GM13976 (cell line): ENCODE measurements around the gene HOXB7.
A peak's percentile ranks its signal among the peaks of the same experiment; 100 is the strongest.

ENCODE experiments used
- DNase-seq: peaks from one replicate; pipeline ENCODE4 v3.0.0; 2012; ENCODE audit warnings: low spot score
- in situ Hi-C: fragments of 300-500 bp; cut with MboI; formaldehyde crosslinking; loops from one replicate; pipeline ENCODE4 v1.12.0; 2022; ENCODE audit warnings: low sequenced_read_pairs, mixed read lengths, inconsistent platforms; ENCODE audit not compliant: unreplicated experiment
- TF ChIP-seq, protein P1 (sequence below): IDR thresholded peaks from 2 replicates; pipeline ENCODE4 v1.5.1; 2012; ENCODE audit warnings: borderline replicate concordance, mild to moderate bottlenecking; ENCODE audit not compliant: insufficient read depth; ENCODE audit errors: extremely low read depth, missing control alignments, control extremely low read depth

The HOXB7 gene

DNA sequence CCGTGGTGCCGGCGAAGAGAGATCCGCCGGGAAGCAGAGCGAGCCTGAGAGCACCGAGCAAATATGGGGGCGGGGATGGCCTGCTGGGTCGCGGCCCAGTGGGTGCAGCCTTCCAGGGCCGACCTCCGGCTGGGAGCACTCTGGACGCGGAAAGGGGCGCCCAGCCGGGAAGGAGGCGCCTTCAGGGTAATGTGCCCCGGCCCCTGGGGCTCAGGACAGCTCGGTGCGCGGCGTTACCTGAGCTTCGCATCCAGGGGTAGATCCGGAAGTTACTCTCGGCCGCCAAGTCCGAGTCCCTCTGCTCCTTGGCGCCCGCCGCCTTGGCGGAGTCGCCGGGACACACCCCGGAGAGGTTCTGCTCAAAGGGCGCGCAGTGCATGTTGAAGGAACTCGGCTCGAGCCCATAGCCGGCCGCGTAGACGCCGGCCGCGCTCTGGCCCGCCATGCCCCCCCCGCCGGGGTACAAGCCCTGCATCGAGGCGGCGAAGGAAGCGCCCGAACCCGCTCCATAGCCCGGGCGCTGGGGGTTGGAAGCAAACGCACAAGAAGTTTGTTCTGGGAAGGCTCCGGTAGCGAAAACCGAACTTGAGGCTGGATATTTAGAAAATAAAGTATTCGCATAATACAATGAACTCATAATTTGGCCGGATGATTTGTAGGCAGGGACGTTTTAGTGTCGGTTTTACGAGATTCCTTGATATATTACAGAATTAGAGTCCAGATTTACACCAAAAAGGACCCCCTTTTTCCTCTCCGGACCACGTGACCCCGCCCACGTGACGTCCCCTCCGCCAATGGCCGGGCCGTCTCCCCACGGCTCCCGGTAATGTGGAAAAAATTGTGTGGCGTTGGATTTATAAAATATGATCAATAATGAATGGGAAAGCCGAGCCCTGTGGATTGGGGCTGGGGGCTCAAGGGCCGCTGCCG, at the start of gene HOXB7:
Gene HOXB7, minus strand, starts transcription at position 736 of the 930 bp plus-strand sequence. Its CDS starts 99 bp downstream, at position 637.
- TF ChIP-seq, protein P1, sequence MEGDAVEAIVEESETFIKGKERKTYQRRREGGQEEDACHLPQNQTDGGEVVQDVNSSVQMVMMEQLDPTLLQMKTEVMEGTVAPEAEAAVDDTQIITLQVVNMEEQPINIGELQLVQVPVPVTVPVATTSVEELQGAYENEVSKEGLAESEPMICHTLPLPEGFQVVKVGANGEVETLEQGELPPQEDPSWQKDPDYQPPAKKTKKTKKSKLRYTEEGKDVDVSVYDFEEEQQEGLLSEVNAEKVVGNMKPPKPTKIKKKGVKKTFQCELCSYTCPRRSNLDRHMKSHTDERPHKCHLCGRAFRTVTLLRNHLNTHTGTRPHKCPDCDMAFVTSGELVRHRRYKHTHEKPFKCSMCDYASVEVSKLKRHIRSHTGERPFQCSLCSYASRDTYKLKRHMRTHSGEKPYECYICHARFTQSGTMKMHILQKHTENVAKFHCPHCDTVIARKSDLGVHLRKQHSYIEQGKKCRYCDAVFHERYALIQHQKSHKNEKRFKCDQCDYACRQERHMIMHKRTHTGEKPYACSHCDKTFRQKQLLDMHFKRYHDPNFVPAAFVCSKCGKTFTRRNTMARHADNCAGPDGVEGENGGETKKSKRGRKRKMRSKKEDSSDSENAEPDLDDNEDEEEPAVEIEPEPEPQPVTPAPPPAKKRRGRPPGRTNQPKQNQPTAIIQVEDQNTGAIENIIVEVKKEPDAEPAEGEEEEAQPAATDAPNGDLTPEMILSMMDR, result no peak
- DNase-seq, result peak; percentile 84
- in situ Hi-C loops, result no loop called here

DNA sequence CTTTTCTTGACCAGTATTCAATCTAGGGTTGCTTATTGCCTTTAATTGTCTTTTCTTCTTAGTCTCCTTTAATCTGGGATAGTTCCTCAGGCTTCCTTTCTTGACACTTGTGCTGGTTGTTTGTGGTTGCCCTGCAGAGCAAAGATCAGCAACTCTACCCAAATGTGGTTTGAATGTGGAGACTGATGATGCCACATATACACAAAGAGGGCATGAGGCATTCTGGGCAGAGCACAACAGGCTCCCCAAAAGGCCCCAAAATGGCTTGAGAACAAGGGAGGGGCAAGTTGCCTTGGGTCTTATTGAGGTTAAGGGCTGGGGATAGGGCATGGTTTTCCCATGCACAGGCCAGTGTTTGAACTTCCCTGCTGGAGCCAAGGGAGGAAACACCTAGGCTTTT, 45.1 kb upstream of the HOXB7 start:
- no peak for DNase-seq
- in situ Hi-C loops, result no loop called here
- TF ChIP-seq, protein P1, result no peak

DNA sequence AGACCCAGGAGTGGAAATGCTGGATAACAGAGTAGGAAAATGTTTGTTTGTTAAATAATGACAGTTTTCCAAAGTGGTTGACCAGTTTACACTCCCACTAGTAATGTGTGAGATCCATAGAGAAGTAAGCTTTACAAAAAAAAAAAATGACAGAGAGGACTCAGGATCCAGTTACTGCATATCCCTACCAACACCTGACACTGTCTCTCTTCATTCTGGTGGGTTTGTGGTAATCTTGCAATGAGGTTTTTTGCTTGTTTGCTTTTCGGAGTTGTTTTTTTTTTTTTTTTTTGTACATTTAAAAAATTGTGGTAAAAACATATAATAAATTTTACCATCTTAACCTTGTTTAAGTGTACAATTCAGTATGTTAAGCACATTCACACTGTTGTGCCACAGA, 38.9 kb upstream of the HOXB7 start:
- TF ChIP-seq, protein P1, result no peak
- in situ Hi-C loops, result no loop called here
- DNase-seq, result no peak

DNA sequence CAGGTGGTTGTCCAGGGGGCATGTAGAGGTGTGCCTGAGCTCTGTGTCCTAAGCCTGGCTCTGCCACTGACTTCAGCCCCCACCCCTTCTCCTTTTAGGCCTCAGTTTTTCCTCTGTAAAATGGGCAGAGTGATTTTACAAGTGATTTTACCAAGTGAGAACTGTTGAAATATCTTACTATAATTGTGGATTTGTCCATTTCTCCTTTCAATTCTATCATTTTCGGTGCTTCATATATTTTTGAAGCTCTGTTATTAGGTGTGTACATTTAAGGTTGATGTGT, 37.1 kb upstream of the HOXB7 start:
- in situ Hi-C loops, result no loop called here
- DNase-seq, result no peak
- TF ChIP-seq, protein P1, result no peak

DNA sequence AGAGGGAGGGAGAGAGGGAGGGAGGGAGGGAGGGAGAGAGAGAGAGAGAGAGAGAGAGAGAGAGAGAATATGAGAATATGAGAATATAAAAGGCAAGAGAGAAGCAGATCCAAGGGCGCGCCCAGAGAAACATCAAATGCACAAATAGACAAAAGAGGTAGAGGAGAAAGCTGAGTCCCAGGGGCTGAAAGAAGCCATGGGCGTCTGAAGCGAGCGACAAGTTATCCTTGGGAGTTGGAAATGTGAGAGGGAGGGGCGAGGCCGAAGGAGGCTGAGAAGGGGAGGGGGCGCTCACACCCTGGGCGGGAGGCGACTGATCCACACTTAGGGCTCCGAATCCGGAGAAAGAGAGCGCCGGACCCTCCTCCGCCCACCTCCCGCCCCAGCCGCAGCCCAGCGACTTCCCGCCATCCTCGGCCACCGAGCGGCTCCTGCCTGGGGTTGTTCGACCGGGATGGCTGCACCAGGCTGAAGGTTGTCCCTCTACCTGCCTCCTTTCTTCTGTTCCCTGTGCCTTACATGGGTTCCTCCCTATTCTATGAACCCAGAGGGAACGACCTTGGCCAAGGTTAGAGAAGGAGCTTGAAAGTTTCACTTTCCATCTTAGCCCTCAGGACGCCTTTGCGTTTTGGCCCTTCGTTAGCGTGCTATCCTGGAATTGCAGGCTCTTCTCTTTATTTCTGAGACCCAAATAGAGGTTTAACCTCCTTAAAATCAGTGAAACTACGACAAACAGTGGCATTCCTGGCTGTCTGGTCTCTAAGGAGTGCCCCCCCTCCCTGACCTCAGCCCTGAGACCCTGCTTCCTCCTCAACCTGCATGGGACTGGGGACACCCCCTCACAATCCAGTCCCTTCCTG, 36.5 kb upstream of the HOXB7 start:
- in situ Hi-C loops, result no loop called here
- no peak for DNase-seq
- TF ChIP-seq, protein P1, result no peak

DNA sequence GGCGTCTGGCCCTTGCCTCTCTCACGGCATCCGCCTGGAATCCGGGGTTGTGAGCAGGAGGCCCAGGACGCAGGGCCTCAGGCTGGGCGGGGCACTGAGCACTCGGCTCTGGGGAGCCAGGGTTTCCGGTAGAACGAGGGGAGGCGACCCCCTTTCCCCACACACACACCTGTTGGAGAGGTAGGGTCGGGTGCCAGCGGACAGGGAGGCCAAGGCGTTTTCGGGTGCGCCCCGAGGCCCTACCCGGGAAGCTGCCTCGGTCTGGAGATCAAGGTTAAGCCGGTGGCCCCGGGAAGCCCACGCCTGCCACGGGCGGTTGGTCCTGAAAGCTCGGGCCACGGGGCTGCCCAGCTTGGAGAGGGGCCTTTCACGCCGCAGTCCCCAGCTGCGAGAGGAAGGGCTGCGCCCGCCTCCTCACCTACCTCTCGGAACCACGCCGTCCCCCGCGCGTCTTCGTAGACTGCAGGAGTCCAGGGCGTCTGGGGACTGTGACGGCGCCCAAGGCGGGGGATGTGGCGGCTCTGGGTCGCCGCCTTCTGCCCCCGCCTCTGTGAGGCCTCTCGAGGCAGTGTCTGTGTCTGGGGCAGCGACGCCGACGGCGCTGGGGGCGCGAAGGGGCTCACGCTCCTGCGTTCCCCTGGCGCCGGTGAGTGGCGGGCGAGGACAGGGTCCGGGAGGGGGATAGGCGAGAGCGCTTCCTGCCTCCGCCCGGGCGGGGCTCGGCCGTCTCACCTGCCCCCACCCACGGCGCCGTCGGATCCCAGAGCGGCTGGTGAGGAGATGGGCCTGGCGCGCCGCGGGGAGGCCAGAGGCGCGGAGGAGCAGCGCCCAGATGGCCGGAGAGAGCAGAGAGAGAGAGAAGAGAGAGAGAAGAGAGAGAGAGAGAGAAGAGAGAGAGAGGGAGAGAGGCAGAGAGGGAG, 35.6 kb upstream of the HOXB7 start:
- no peak for DNase-seq
- in situ Hi-C loops, result no loop called here
- TF ChIP-seq, protein P1, result no peak
